ENCODE results near the gene SLC24A3.

- TF ChIP-seq BACH2 (CRISPR knock-in tag; IDR thresholded peaks at IDR 0.05; ENCODE audit: borderline replicate concordance) = no peak
- no peak for TF ChIP-seq ZFP3 (CRISPR knock-in tag; IDR thresholded peaks at IDR 0.05)
- no peak for TF ChIP-seq GLIS3 (CRISPR knock-in tag; IDR thresholded peaks at IDR 0.05)
- TF ChIP-seq CREB5 (CRISPR knock-in tag; IDR thresholded peaks at IDR 0.05; ENCODE audit: low read depth) = no peak
- no peak for TF ChIP-seq RARB (CRISPR knock-in tag; IDR thresholded peaks at IDR 0.05)
- no peak for TF ChIP-seq ZFP30 (CRISPR knock-in tag; IDR thresholded peaks at IDR 0.05)
Observed at GRCh38 chr20:19769507-19769906, 557.1 kb downstream of the SLC24A3 start.
